ENCODE results near the gene DAP. TPM values are rescaled to one million over a fixed set of nuclear protein-coding genes. Genes with fewer than 3 reads are reported as not detected.

DAP gene
- total and polyA plus RNA-seq, 10 of the 15 experiments (the other 5 are each of a cell fraction or from before 2014, with no cell fraction given), result 12.9 to 130 (median 49.9) TPM

DNA sequence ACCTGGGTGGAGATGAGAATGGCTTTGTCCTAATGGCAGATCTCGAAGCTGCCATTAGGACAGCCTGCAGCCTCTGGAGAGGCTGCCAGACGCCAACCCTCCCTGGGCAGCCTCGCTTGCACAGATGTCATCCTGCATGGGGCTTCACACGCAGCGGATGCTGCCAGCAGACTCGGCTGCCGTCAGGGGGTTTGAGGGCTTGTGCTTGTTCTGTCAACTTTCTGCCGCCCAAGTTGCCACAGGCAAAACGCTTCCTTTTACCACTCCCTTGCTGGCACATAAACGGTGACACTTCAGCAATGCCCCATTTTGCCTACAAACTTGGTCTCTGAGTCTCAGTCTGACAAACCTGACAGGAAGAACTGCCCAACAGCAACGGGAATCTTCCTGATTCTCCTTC lies 24.7 kb downstream of the DAP start:
- DNase-seq (ENCODE audit: low read depth, low spot score) (no peak), ATAC-seq (no peak), FAIRE-seq (no peak)
- H3K4me2 ChIP-seq (ENCODE audit: control insufficient read depth, insufficient read depth), result no peak overlapping the region
- H4K20me1 ChIP-seq (ENCODE audit: control insufficient read depth, insufficient read depth), result no peaks in the 10 kb centered on the region
- no peak overlapping the region for H2AFZ ChIP-seq (ENCODE audit: control insufficient read depth, low read depth, low read length)
- peaks cover 8% of the 10 kb centered on the region for H3K79me2 ChIP-seq (ENCODE audit: control insufficient read depth, insufficient read depth, low read length)
- peaks cover 12% of the 10 kb centered on the region for H3K4me1 ChIP-seq (ENCODE audit: control insufficient read depth, insufficient read depth, low read length)
- 78% methylated on average over 11 of the region's 11 CpGs for WGBS (ENCODE audit: insufficient coverage, insufficient replicate concordance, low lambda C conversion rate, missing lambda C conversion rate)
- SMC1A ChIA-PET (ENCODE audit: uncharacterized antibody, unreplicated experiment), result interaction anchor here (1.3 kb wide), 1 partner anchor 9 kb away, joined by 3 read pairs; no protein-coding TSS in a partner anchor
- no peak overlapping the region for H3K4me3 ChIP-seq
- POLR2A ChIA-PET, result no interaction called here
- H3K27me3 ChIP-seq (replicated peaks in 1 of 2; ENCODE audit: control insufficient read depth in 2 of 2, insufficient read depth in 2 of 2, low read length in 1 of 2), result no peaks in the 10 kb centered on the region
- peaks cover 7 to 12% of the 10 kb centered on the region in 2 experiments for H3K36me3 ChIP-seq (ENCODE audit: control insufficient read depth in 2 of 2, insufficient read depth in 2 of 2, low read length in 1 of 2)
- H3K27ac ChIP-seq (ENCODE audit: control insufficient read depth, insufficient read depth), result no peak overlapping the region
- TF ChIP-seq, protein P1, sequence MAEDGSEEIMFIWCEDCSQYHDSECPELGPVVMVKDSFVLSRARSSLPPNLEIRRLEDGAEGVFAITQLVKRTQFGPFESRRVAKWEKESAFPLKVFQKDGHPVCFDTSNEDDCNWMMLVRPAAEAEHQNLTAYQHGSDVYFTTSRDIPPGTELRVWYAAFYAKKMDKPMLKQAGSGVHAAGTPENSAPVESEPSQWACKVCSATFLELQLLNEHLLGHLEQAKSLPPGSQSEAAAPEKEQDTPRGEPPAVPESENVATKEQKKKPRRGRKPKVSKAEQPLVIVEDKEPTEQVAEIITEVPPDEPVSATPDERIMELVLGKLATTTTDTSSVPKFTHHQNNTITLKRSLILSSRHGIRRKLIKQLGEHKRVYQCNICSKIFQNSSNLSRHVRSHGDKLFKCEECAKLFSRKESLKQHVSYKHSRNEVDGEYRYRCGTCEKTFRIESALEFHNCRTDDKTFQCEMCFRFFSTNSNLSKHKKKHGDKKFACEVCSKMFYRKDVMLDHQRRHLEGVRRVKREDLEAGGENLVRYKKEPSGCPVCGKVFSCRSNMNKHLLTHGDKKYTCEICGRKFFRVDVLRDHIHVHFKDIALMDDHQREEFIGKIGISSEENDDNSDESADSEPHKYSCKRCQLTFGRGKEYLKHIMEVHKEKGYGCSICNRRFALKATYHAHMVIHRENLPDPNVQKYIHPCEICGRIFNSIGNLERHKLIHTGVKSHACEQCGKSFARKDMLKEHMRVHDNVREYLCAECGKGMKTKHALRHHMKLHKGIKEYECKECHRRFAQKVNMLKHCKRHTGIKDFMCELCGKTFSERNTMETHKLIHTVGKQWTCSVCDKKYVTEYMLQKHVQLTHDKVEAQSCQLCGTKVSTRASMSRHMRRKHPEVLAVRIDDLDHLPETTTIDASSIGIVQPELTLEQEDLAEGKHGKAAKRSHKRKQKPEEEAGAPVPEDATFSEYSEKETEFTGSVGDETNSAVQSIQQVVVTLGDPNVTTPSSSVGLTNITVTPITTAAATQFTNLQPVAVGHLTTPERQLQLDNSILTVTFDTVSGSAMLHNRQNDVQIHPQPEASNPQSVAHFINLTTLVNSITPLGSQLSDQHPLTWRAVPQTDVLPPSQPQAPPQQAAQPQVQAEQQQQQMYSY (CRISPR knock-in tag; IDR thresholded peaks at IDR 0.05), result no peak
- TF ChIP-seq, protein P2, sequence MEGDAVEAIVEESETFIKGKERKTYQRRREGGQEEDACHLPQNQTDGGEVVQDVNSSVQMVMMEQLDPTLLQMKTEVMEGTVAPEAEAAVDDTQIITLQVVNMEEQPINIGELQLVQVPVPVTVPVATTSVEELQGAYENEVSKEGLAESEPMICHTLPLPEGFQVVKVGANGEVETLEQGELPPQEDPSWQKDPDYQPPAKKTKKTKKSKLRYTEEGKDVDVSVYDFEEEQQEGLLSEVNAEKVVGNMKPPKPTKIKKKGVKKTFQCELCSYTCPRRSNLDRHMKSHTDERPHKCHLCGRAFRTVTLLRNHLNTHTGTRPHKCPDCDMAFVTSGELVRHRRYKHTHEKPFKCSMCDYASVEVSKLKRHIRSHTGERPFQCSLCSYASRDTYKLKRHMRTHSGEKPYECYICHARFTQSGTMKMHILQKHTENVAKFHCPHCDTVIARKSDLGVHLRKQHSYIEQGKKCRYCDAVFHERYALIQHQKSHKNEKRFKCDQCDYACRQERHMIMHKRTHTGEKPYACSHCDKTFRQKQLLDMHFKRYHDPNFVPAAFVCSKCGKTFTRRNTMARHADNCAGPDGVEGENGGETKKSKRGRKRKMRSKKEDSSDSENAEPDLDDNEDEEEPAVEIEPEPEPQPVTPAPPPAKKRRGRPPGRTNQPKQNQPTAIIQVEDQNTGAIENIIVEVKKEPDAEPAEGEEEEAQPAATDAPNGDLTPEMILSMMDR (IDR thresholded peaks at IDR 0.05 in 2 of 3, conservative IDR thresholded peaks at IDR 0.05 in 1 of 3; ENCODE audit: control insufficient read depth in 2 of 3, extremely low read depth in 1 of 3, insufficient read depth in 1 of 3, low read depth in 3 of 3, low read length in 3 of 3), result 0 out of 6 replicates have a peak, but pooled peaks of 1 of the 3 experiments have one; percentile 0
- RAD21 ChIA-PET (ENCODE audit: unreplicated experiment), result interaction anchor here (1.3 kb wide), 1 partner anchor 51 kb away, joined by 3 read pairs; no protein-coding TSS in a partner anchor
- no peak overlapping the region for H3K9ac ChIP-seq (ENCODE audit: control insufficient read depth, insufficient read depth, low read length)
- in situ Hi-C loops (cut with MboI), result no loop called here
- peaks cover 9% of the 10 kb centered on the region for H3K9me3 ChIP-seq (replicated peaks; ENCODE audit: control insufficient read depth, insufficient read depth, low read length)
- CTCF ChIA-PET, result interaction anchor here (4.3 kb wide), 1 partner anchor 34 kb away, joined by 20 read pairs; no protein-coding TSS in a partner anchor
- intact Hi-C loops (cut with micrococcal nuclease; ENCODE audit: unreplicated experiment), result no loop called here
- no TSS peak for BruUV-seq (replicated peaks)

Measured in GM12878 (cell line).